A549 (cell line): Measurements from ENCODE around the gene RNASE4. TPM values are rescaled to one million over a fixed set of nuclear protein-coding genes. Genes with fewer than 3 reads are reported as not detected.

ENCODE experiments used
- ATAC-seq, 2 experiments: fragments of 200-7000 bp in 1 of 2; fragments of >200 bp in 1 of 2; cut with Nextera tagmentation in 1 of 2; cut with Tn5 transposase in 1 of 2; 3 replicates each; pipeline versions ENCODE4 v1.8.0 to v1.9.1; 2018 to 2020; ENCODE audit warnings: mild to moderate bottlenecking in 1 of 2, moderate library complexity in 1 of 2
- CTCF ChIA-PET: fragments of 300-600 bp; sonication (Branson Sonifier 250); formaldehyde crosslinking; extraction: SDS; loops from one replicate; lab custom pipeline; 2021; ENCODE audit warnings: antibody characterized with exemption, inconsistent platforms; lab: Yijun Ruan, JAX
- POLR2A ChIA-PET: fragments of 350-600 bp; formaldehyde crosslinking; extraction: SDS; loops from one replicate; lab custom pipeline; 2021; ENCODE audit warnings: antibody characterized with exemption, inconsistent platforms; lab: Yijun Ruan, JAX
- DNase-seq, 2 experiments: peaks; one replicate each; pipeline versions ENCODE4 v3.0.0 to v3.0.0-alpha.2; 2011 to 2016; ENCODE audit warnings: low read depth in 1 of 2, low spot score in 1 of 2
- FAIRE-seq: peaks from 2 replicates; lab custom pipeline; 2011; peaks lifted over from hg19 to GRCh38; lab: Jason Lieb, UNC
- H3K27ac ChIP-seq, 2 experiments: fragments of >200 bp; sonication (Bioruptor Twin); formaldehyde crosslinking; 3 replicates each; pipeline ENCODE4 v1.5.1; 2016 to 2017
- H3K4me1 ChIP-seq: fragments of >200 bp; sonication (Bioruptor Twin); formaldehyde crosslinking; 3 replicates; pipeline ENCODE4 v1.6.1; 2016
- H3K4me2 ChIP-seq: fragments of >200 bp; sonication (Bioruptor Twin); formaldehyde crosslinking; 3 replicates; pipeline ENCODE4 v1.6.1; 2016
- H3K4me3 ChIP-seq: fragments of >200 bp; sonication (Bioruptor Twin); formaldehyde crosslinking; 3 replicates; pipeline ENCODE4 v1.5.1; 2016
- H3K9me3 ChIP-seq: fragments of >200 bp; sonication (Bioruptor Twin); formaldehyde crosslinking; 3 replicates; pipeline ENCODE4 v1.6.1; 2016
- BHLHE40 ChIP-seq: IDR thresholded peaks from 2 replicates; pipeline ENCODE4 v1.6.1; 2012; ENCODE audit warnings: low read depth, low read length, inconsistent platforms
- CBX2 ChIP-seq: fragments of 200-600 bp; sonication (generic); IDR thresholded peaks from 2 replicates; pipeline ENCODE4 v1.6.1; 2016; ENCODE audit warnings: low read depth, mild to moderate bottlenecking, borderline replicate concordance
- CHD2 ChIP-seq: fragments of 150-350 bp; IDR thresholded peaks from 2 replicates; pipeline ENCODE4 v1.6.1; 2014; ENCODE audit warnings: low read length; ENCODE audit not compliant: partially characterized antibody
- CHD4 ChIP-seq: fragments of 200-600 bp; sonication (generic); IDR thresholded peaks from 2 replicates; pipeline ENCODE4 v1.6.1; 2016; ENCODE audit warnings: antibody characterized with exemption, mild to moderate bottlenecking, borderline replicate concordance
- E2F6 ChIP-seq: IDR thresholded peaks from 2 replicates; pipeline ENCODE4 v1.6.1; 2012; ENCODE audit warnings: low read depth, borderline replicate concordance
- EP300 ChIP-seq, 2 experiments: fragments of >200 bp; sonication (Bioruptor Twin); formaldehyde crosslinking; IDR thresholded peaks; 2 replicates in 1 of 2; 3 replicates in 1 of 2; pipeline ENCODE4 v1.6.1; 2016 to 2017
- ESRRA ChIP-seq: fragments of 150-350 bp; IDR thresholded peaks from 2 replicates; pipeline ENCODE4 v1.6.1; 2014; ENCODE audit warnings: mild to moderate bottlenecking, low read length, borderline replicate concordance
- FOSL2 ChIP-seq, 2 experiments: fragments of 450-650 bp in 1 of 2; fragments of >200 bp in 1 of 2; sonication (Bioruptor Twin) in 1 of 2; formaldehyde crosslinking; IDR thresholded peaks; 2 replicates each; pipeline versions ENCODE4 v1.5.0 to v1.6.1; 2016 to 2020; ENCODE audit warnings: mild to moderate bottlenecking in 1 of 2, moderate library complexity in 1 of 2
- FOXS1 ChIP-seq: fragments of 250-450 bp; sonication (Bioruptor Pico); IDR thresholded peaks from 2 replicates; pipeline ENCODE4 v1.5.0; 2020; ENCODE audit warnings: mild to moderate bottlenecking, moderate library complexity
- GATA3 ChIP-seq: IDR thresholded peaks from 2 replicates; pipeline ENCODE4 v1.6.1; 2012; ENCODE audit warnings: borderline replicate concordance
- HDAC2 ChIP-seq: fragments of 200-600 bp; sonication (generic); IDR thresholded peaks from 2 replicates; pipeline ENCODE4 v1.6.1; 2016
- HOXA7 ChIP-seq: fragments of 250-450 bp; sonication (Bioruptor Pico); IDR thresholded peaks from 2 replicates; pipeline ENCODE4 v1.5.0; 2020; ENCODE audit warnings: mild to moderate bottlenecking, moderate library complexity
- JUNB ChIP-seq: fragments of >200 bp; sonication (Bioruptor Twin); formaldehyde crosslinking; IDR thresholded peaks from 2 replicates; pipeline ENCODE4 v1.6.1; 2016
- KDM1A ChIP-seq: fragments of 200-600 bp; sonication (generic); IDR thresholded peaks from 2 replicates; pipeline ENCODE4 v1.6.1; 2016; ENCODE audit warnings: low read depth, mild to moderate bottlenecking
- KDM5A ChIP-seq: fragments of 200-600 bp; sonication (generic); IDR thresholded peaks from 2 replicates; pipeline ENCODE4 v1.6.1; 2016; ENCODE audit warnings: antibody characterized with exemption, mild to moderate bottlenecking
- MAFK ChIP-seq: fragments of 450-650 bp; IDR thresholded peaks from 2 replicates; pipeline ENCODE4 v1.6.1; 2014; ENCODE audit not compliant: partially characterized antibody
- NFE2L2 ChIP-seq: fragments of 150-350 bp; conservative IDR thresholded peaks from 2 replicates; pipeline ENCODE4 v1.6.1; 2014; ENCODE audit warnings: low read length
- NPAS2 ChIP-seq: fragments of 250-450 bp; sonication (Bioruptor Pico); IDR thresholded peaks from 2 replicates; pipeline ENCODE4 v1.8.0; 2022; ENCODE audit warnings: mild to moderate bottlenecking, moderate library complexity, borderline replicate concordance
- NR3C1 ChIP-seq: fragments of >200 bp; sonication (Bioruptor Twin); formaldehyde crosslinking; IDR thresholded peaks from 3 replicates; pipeline ENCODE4 v1.6.1; 2017
- PHF8 ChIP-seq: fragments of 200-600 bp; sonication (generic); IDR thresholded peaks from 2 replicates; pipeline ENCODE4 v1.6.1; 2016; ENCODE audit warnings: low read depth, mild to moderate bottlenecking, antibody characterized with exemption, moderate library complexity, borderline replicate concordance
- POLR2AphosphoS2 ChIP-seq: conservative IDR thresholded peaks from 2 replicates; pipeline ENCODE4 v1.6.1; 2012; ENCODE audit warnings: low read length, improper control_type of control experiment, inconsistent platforms
- RARB ChIP-seq: fragments of 250-450 bp; sonication (Bioruptor Pico); IDR thresholded peaks from 2 replicates; pipeline ENCODE4 v1.8.0; 2021; ENCODE audit warnings: mild to moderate bottlenecking, moderate library complexity
- RCOR1 ChIP-seq: fragments of 150-350 bp; IDR thresholded peaks from 2 replicates; pipeline ENCODE4 v1.6.1; 2014; ENCODE audit warnings: antibody characterized with exemption, low read length, low read depth
- REST ChIP-seq: fragments of 200-600 bp; sonication (generic); IDR thresholded peaks from 2 replicates; pipeline ENCODE4 v1.6.1; 2016; ENCODE audit warnings: antibody characterized with exemption, mild to moderate bottlenecking, moderate library complexity
- RFX5 ChIP-seq: fragments of 450-650 bp; IDR thresholded peaks from 2 replicates; pipeline ENCODE4 v1.7.1; 2014; ENCODE audit warnings: antibody characterized with exemption, mild to moderate bottlenecking, moderate library complexity
- SMC3 ChIP-seq: fragments of >200 bp; sonication (Bioruptor Twin); formaldehyde crosslinking; IDR thresholded peaks from 3 replicates; pipeline ENCODE4 v1.6.1; 2018; ENCODE audit warnings: inconsistent platforms
- TFCP2L1 ChIP-seq: fragments of 250-450 bp; sonication (Bioruptor Pico); IDR thresholded peaks from 2 replicates; pipeline ENCODE4 v1.5.0; 2021; ENCODE audit warnings: mild to moderate bottlenecking
- ZC3H11A ChIP-seq: fragments of 450-650 bp; IDR thresholded peaks from 2 replicates; pipeline ENCODE4 v1.6.1; 2014; ENCODE audit warnings: antibody characterized with exemption, mild to moderate bottlenecking
- ZNF302 ChIP-seq: fragments of 250-450 bp; sonication (Bioruptor Pico); IDR thresholded peaks from 2 replicates; pipeline ENCODE4 v1.9.0; 2021; ENCODE audit warnings: inconsistent platforms, mild to moderate bottlenecking, moderate library complexity
- ZSCAN20 ChIP-seq: fragments of 250-450 bp; sonication (Bioruptor Pico); IDR thresholded peaks from 2 replicates; pipeline ENCODE4 v1.8.0; 2022; ENCODE audit warnings: mild to moderate bottlenecking, moderate library complexity
- WGBS: methylation state at CpG from one replicate; pipeline ENCODE4 v1.1.6; 2017; ENCODE audit errors: missing lambda C conversion rate; 5-methylcytosine and 5-hydroxymethylcytosine counted together
- polyA plus RNA-seq, 4 experiments: library from polyadenylated mRNA; depleted of rRNA in 3 of 4; stranded (reverse); fragments of >200 nt; fragmentation: RNase III in 1 of 4; extraction: RNeasy Plus Mini Kit Qiagen cat#74134 plus additional on column Dnase treatment in 1 of 4; gene quantifications; 2 replicates in 3 of 4; 3 replicates in 1 of 4; pipeline ENCODE4 v1.2.3, GENCODE V29; 2011 to 2017
- TF ChIP-seq, protein P1 (sequence below): fragments of >200 bp; sonication (Bioruptor Twin); formaldehyde crosslinking; IDR thresholded peaks from 3 replicates; pipeline ENCODE4 v1.5.1; 2016
- TF ChIP-seq, protein P2 (sequence below): fragments of 450-650 bp; IDR thresholded peaks from 2 replicates; pipeline ENCODE4 v1.6.1; 2014; ENCODE audit warnings: antibody characterized with exemption
- TF ChIP-seq, protein P3 (sequence below): fragments of >200 bp; sonication (Bioruptor Twin); formaldehyde crosslinking; IDR thresholded peaks from 3 replicates; pipeline ENCODE4 v1.6.1; 2016

RNASE4 gene
- polyA plus RNA-seq, 2 of the 4 experiments (the other 2 are of a cell fraction): 8.6 to 77.4 TPM

DNA sequence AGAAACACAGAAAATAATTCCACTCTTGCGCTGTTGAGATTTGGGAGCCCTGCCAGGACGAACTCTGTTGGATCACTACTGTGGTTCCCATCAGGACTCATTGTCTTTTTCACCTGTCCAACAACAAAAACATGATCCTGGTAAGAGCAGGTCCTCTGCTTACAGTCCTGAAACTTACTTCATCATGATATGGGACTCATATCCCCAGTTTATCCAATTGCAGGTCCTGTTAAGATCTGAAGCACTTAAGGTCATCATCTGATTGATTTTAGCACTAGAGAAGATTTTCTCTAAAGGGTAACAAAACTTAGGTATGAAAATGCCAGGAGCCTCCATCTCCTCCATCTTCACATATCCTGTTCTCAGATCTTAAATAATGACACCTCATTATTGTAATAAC, 42.8 kb upstream of the RNASE4 start, which contains the start of gene OR6S1:
TSS of gene OR6S1 (minus strand) at position 101 of the 400 bp plus-strand sequence. CDS start at position 101, 0 bp downstream.
- no peak for DNase-seq
- Histone ChIP-seq H3K4me2 (no peak within 1 kb of the TSS), H3K4me3 (no peak within 1 kb of the TSS), H3K27ac (no peak within 1 kb of the TSS), H3K4me1 (no peaks in the 10 kb centered on the region), H3K9me3 (no peaks in the 10 kb centered on the region)
- ChIA-PET POLR2A (no interaction called here), CTCF (interaction anchor here (0.6 kb wide), 1 partner anchor 15 kb away, joined by 7 read pairs; no protein-coding TSS in a partner anchor)
- TF ChIP-seq BHLHE40 (no peak), CHD4 (no peak), REST (no peak), EP300 (IDR thresholded peaks at IDR 0.05) (no peak), FOSL2 (IDR thresholded peaks at IDR 0.05) (no peak), FOSL2 (CRISPR knock-in tag; IDR thresholded peaks at IDR 0.05) (no peak), ZSCAN20 (CRISPR knock-in tag) (no peak), KDM1A (no peak), RARB (no peak), NR3C1 (no peak), CBX2 (no peak), JUNB (no peak), ESRRA (no peak), RFX5 (no peak), HOXA7 (no peak), ZC3H11A (no peak), SMC3 (no peak), NFE2L2 (no peak), RCOR1 (no peak)
- TF ChIP-seq, protein P1, sequence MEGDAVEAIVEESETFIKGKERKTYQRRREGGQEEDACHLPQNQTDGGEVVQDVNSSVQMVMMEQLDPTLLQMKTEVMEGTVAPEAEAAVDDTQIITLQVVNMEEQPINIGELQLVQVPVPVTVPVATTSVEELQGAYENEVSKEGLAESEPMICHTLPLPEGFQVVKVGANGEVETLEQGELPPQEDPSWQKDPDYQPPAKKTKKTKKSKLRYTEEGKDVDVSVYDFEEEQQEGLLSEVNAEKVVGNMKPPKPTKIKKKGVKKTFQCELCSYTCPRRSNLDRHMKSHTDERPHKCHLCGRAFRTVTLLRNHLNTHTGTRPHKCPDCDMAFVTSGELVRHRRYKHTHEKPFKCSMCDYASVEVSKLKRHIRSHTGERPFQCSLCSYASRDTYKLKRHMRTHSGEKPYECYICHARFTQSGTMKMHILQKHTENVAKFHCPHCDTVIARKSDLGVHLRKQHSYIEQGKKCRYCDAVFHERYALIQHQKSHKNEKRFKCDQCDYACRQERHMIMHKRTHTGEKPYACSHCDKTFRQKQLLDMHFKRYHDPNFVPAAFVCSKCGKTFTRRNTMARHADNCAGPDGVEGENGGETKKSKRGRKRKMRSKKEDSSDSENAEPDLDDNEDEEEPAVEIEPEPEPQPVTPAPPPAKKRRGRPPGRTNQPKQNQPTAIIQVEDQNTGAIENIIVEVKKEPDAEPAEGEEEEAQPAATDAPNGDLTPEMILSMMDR: no peak
- FAIRE-seq: no peak
- ATAC-seq: no peak
- 56% methylated on average over 2 of the region's 2 CpGs for WGBS

- H3K4me3 ChIP-seq: no peak overlapping the region
- DNase-seq (no peak), ATAC-seq (no peak), FAIRE-seq (no peak)
- WGBS: 82% methylated on average over 7 of the region's 7 CpGs
- H3K9me3 ChIP-seq: no peaks in the 10 kb centered on the region
- H3K27ac ChIP-seq: no peak overlapping the region
- no peak overlapping the region for H3K4me2 ChIP-seq
- CTCF ChIA-PET: interaction anchor here (1.2 to 1.8 kb wide), 3 partner anchors 10 to 49 kb away, joined by 3 to 5 read pairs (median 4); no protein-coding TSS in a partner anchor
- POLR2A ChIA-PET: no interaction called here
- H3K4me1 ChIP-seq: no peaks in the 10 kb centered on the region
- TF ChIP-seq E2F6 (no peak), CHD2 (no peak), HDAC2 (no peak), ZNF302 (CRISPR knock-in tag) (no peak), MAFK (no peak), NPAS2 (CRISPR knock-in tag) (no peak), TFCP2L1 (CRISPR knock-in tag) (no peak), FOXS1 (CRISPR knock-in tag) (no peak), POLR2AphosphoS2 (no peak), ZC3H11A (no peak), GATA3 (no peak), PHF8 (no peak), KDM5A (no peak)
- TF ChIP-seq, protein P2, sequence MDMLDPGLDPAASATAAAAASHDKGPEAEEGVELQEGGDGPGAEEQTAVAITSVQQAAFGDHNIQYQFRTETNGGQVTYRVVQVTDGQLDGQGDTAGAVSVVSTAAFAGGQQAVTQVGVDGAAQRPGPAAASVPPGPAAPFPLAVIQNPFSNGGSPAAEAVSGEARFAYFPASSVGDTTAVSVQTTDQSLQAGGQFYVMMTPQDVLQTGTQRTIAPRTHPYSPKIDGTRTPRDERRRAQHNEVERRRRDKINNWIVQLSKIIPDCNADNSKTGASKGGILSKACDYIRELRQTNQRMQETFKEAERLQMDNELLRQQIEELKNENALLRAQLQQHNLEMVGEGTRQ: no peak
- TF ChIP-seq, protein P3, sequence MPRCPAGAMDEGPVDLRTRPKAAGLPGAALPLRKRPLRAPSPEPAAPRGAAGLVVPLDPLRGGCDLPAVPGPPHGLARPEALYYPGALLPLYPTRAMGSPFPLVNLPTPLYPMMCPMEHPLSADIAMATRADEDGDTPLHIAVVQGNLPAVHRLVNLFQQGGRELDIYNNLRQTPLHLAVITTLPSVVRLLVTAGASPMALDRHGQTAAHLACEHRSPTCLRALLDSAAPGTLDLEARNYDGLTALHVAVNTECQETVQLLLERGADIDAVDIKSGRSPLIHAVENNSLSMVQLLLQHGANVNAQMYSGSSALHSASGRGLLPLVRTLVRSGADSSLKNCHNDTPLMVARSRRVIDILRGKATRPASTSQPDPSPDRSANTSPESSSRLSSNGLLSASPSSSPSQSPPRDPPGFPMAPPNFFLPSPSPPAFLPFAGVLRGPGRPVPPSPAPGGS: no peak
Observed at GRCh38 chr14:20642182-20642581, 42.2 kb upstream of the RNASE4 start.
